GM19397 (cell line): ENCODE data around the gene PYDC1.
"Not testable (repeated sequence)": the region's sequence is repeated elsewhere in the genome, so short reads cannot be mapped to it uniquely, and the experiment has no call there.

Experiments used
- ATAC-seq: cut with Tn5 transposase; IDR thresholded peaks from one replicate; pipeline ENCODE4 v1.9.1; 2021; ENCODE audit warnings: mild to moderate bottlenecking, moderate library complexity; ENCODE audit not compliant: unreplicated experiment

The PYDC1 gene

DNA sequence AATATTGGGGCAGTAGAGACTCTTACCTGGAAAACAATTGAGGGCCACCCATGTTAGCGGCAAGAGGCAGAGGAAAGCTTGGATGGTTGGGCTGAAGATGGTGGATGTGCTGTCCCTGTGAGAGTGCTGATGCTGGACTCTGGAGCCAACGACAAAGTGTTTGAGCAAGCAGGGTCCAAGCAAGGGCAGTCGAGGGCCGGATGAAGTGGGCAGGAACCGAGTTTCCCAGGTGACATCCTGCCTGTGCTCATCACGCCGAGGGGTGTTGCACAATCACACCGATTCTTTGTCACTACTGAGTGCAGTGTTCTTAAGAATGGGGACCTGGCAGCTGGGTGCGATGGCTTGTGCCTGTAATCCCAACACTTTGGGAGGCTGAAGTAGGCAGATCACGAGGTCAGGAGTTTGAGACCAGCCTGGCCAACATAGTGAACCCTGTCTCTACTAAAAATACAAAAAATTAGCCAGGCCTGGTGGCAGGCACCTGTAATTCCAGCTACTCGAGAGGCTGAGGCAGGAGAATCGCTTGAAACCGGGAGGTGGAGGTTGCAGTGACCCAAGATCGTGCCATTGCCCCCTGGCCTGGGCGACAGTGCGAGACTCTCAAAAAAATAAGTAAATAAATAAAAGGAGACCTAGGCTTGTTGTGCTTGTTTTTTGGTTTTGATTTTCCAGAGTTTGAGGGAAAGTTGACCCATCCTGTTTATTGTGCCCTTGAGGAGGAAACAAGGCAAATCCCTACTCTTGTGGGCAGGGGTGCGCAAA, 20.4 kb downstream of the PYDC1 start:
- no peak for ATAC-seq

- not testable (repeated sequence) for ATAC-seq
Measured at GRCh38 chr16:31195861-31196260, 21.1 kb downstream of the PYDC1 start.

GRCh38 chr16:31194898-31195297, 22.0 kb downstream of the PYDC1 start:
- ATAC-seq = no peak

DNA sequence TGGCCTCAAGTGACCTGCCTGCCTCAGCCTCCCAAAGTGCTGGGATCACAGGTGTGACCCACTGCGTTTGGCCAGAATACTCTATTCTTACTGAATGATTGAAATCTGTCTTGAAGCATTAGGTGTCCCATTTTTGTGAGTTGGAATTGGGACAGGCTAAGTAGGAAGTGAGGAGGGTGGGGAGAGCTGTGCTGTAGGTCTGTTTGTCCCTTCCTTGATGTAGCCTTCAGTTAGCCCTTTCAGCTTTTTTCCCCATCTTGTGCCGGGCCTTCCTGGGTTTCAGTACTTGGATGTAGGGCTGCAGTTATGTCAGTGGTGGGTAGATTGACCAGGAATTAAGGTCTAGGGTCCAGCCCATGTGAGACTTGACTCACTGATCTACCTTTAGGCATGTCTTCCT, 23.1 kb downstream of the PYDC1 start:
- no peak for ATAC-seq

GRCh38 chr16:31192856-31193642, 23.9 kb downstream of the PYDC1 start:
- no peak for ATAC-seq

GRCh38 chr16:31191697-31192428, 25.1 kb downstream of the PYDC1 start:
- ATAC-seq = no peak

DNA sequence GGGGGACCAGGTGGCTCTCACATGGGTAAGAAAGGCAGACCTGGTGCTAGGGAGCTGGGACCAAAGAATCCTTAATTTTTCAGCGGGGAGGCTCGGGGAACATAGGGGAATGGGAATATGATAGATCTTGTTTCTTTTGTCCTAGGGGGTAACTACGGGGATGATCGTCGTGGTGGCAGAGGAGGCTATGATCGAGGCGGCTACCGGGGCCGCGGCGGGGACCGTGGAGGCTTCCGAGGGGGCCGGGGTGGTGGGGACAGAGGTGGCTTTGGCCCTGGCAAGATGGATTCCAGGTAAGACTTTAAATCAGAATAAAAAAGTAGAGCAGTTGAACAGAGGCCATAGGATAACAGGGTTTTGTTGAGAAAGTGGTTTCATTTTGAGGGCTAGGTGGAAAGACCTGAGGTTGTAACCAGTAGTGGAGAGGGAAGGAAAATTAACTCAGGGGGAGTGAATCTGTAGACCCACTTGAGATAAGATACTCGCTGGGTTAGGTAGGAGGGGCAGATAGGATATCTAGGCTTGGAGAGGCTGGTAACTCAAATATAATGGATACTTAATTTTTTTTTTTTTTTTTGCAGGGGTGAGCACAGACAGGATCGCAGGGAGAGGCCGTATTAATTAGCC, 26.0 kb downstream of the PYDC1 start:
- ATAC-seq = no peak

GRCh38 chr16:31190061-31190460, 26.9 kb downstream of the PYDC1 start:
- no peak for ATAC-seq

DNA sequence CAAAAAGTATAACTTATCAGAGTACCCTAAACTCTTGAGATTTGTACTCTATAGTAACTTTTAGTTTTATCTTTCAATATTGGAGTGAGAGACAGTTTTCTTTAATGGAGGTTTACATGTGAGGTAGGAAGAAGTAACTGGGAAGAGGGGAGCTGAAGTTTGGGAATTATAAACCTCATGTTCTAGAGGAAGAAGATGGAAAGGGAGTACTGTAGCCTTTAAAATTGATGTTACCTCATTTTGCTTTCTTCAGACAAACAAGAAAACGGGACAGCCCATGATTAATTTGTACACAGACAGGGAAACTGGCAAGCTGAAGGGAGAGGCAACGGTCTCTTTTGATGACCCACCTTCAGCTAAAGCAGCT, 27.5 kb downstream of the PYDC1 start:
- ATAC-seq = no peak

GRCh38 chr16:31188450-31189411, 28.2 kb downstream of the PYDC1 start:
- ATAC-seq = no peak

GRCh38 chr16:31187808-31188189, 29.1 kb downstream of the PYDC1 start:
- ATAC-seq = no peak

DNA sequence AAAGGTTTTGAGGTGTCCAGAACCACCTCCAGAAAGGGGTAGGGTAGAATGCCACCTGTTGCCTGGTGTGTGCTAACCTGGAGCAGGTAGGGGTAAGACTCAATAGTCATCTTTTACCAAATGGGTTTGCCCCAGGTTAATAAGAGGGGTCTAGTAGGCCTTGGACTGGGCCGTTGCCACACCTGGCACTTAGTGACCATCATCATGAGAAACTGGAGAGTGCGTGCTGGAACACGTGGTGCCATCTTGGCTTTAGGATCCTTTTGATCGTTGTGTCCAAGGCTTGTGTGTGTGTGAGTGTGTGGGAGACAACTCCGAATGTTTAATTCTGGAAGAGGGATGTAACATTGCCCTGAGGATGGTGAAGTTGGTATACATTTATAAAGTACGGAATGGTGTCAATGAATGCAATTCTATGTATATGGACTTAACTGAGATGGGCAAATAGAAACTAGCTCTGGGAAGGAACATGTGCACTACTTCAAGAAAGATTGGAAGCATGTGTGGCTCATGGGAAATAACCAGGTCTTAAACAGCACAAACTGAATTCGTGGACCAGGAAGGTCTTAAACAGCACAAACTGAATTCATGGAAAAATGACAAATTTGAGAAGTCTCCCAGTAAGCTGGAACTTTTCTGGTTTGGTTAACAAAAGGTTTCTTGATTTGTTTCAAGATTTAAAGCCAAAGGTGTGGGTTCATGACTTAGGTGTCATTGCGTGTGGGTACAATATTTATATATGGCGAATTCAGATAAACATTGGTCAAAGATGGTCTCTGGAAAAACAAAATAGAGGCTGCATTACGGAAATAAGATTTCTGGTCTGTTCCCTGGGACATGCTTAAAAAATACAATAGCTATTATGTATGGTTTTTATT, 29.8 kb downstream of the PYDC1 start:
- no peak for ATAC-seq

GRCh38 chr16:31186176-31186575, 30.8 kb downstream of the PYDC1 start:
- no peak for ATAC-seq

- no peak for ATAC-seq
Measured at GRCh38 chr16:31185339-31185738, 31.6 kb downstream of the PYDC1 start.

DNA sequence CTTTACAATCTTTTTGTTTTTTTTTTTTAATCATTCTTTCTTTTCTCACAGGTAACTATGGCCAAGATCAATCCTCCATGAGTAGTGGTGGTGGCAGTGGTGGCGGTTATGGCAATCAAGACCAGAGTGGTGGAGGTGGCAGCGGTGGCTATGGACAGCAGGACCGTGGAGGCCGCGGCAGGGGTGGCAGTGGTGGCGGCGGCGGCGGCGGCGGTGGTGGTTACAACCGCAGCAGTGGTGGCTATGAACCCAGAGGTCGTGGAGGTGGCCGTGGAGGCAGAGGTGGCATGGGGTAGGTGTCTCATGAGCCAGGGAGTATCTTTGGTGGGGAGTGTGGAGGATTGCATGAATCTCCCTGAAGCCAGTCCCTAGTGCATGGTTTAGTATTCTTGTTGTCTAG, 32.0 kb downstream of the PYDC1 start:
- no peak for ATAC-seq

- ATAC-seq = no peak
Measured at GRCh38 chr16:31183432-31184428, 33.2 kb downstream of the PYDC1 start.

DNA sequence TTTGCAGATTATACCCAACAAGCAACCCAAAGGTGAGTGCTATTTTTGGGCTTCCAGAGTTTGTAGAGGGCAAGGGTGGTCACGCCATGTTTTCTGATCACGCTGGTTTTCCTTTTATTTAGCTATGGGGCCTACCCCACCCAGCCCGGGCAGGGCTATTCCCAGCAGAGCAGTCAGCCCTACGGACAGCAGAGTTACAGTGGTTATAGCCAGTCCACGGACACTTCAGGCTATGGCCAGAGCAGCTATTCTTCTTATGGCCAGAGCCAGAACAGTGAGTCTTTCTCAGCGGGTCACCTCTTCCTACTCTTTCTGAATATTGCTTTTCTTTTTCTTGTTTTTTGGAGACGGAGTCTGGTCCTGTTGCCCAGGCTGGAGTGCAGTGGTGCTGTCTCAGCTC, 34.5 kb downstream of the PYDC1 start:
- ATAC-seq = no peak
